HepG2 (cell line): ENCODE measurements around the gene CDHR1. TPM values are rescaled to one million over a fixed set of nuclear protein-coding genes. Genes with fewer than 3 reads are reported as not detected.
"Not testable (repeated sequence)": the region's sequence is repeated elsewhere in the genome, so short reads cannot be mapped to it uniquely, and the experiment has no call there.

Experiments used
- ATAC-seq: fragments of 200-7000 bp; cut with Tn5 transposase; 3 replicates; pipeline ENCODE4 v1.9.1; 2020; ENCODE audit warnings: mild to moderate bottlenecking, moderate library complexity
- BruUV-seq: library from RNA; stranded (reverse); fragments of 400-500 nt; replicated peaks from 2 replicates; lab custom pipeline; 2021; lab: Mats Ljungman, UMichigan
- CTCF ChIA-PET: fragments of 300-600 bp; formaldehyde crosslinking; extraction: SDS; loops from one replicate; lab custom pipeline; 2021; ENCODE audit warnings: low total read pairs, inconsistent platforms, low intra/inter-chr PET ratio; lab: Yijun Ruan, JAX
- POLR2A ChIA-PET: fragments of 350-600 bp; sonication (Branson Sonifier 250); formaldehyde crosslinking; loops from one replicate; lab custom pipeline; 2020; ENCODE audit warnings: antibody characterized with exemption, inconsistent platforms; lab: Yijun Ruan, JAX
- DNase-seq: peaks from one replicate; pipeline ENCODE4 v3.0.0-alpha.2; 2015; ENCODE audit warnings: low spot score
- FAIRE-seq: peaks from 3 replicates; lab custom pipeline; 2011; peaks lifted over from hg19 to GRCh38; lab: Jason Lieb, UNC
- H2AFZ ChIP-seq: one replicate; pipeline ENCODE4 v1.6.1; 2011; ENCODE audit warnings: low read length, inconsistent platforms
- H3K27ac ChIP-seq: fragments of 300-600 bp; 3 replicates; pipeline ENCODE4 v1.8.0; 2011; ENCODE audit warnings: mixed run types, mild to moderate bottlenecking, mixed read lengths, low read length, inconsistent platforms; ENCODE audit not compliant: insufficient read depth; ENCODE audit errors: extremely low read length
- H3K27me3 ChIP-seq, 2 experiments: fragments of 200-600 bp in 1 of 2; 2 replicates in 1 of 2; 3 replicates in 1 of 2; pipeline versions ENCODE4 v1.6.0 to v1.8.0; 2011; ENCODE audit warnings: low read length in 2 of 2, mild to moderate bottlenecking in 2 of 2, moderate library complexity in 2 of 2, inconsistent platforms in 1 of 2; ENCODE audit not compliant: insufficient read depth in 2 of 2, control insufficient read depth in 1 of 2
- H3K36me3 ChIP-seq, 2 experiments: fragments of 200-600 bp in 1 of 2; replicated peaks in 1 of 2; 2 replicates in 1 of 2; 3 replicates in 1 of 2; pipeline versions ENCODE4 v1.5.1 to v1.8.0; 2011; ENCODE audit warnings: low read length in 2 of 2, inconsistent platforms in 1 of 2; ENCODE audit not compliant: insufficient read depth in 2 of 2, control insufficient read depth in 1 of 2
- H3K4me1 ChIP-seq: 2 replicates; pipeline ENCODE4 v1.5.1; 2012; ENCODE audit warnings: low read length, inconsistent platforms; ENCODE audit not compliant: insufficient read depth
- H3K4me2 ChIP-seq: 2 replicates; pipeline ENCODE4 v1.6.0; 2011; ENCODE audit warnings: low read depth, low read length, inconsistent platforms
- H3K4me3 ChIP-seq, 3 experiments: fragments of 200-600 bp in 1 of 3; sonication (generic), shearing (Covaris generic) in 1 of 3; replicated peaks in 1 of 3; 2 replicates each; pipeline ENCODE4 v1.5.1; 2011 to 2016; ENCODE audit warnings: low read length in 3 of 3, inconsistent platforms in 2 of 3, low read depth in 2 of 3, mild to moderate bottlenecking in 2 of 3, control low read depth in 1 of 3, mixed read lengths in 1 of 3; ENCODE audit not compliant: insufficient read depth in 1 of 3
- H3K79me2 ChIP-seq: one replicate; pipeline ENCODE4 v1.6.1; 2011; ENCODE audit warnings: low read length, inconsistent platforms; ENCODE audit not compliant: insufficient read depth
- H3K9ac ChIP-seq: 2 replicates; pipeline ENCODE4 v1.6.0; 2011; ENCODE audit warnings: mild to moderate bottlenecking, low read depth, low read length, inconsistent platforms; ENCODE audit not compliant: insufficient read depth
- H3K9me3 ChIP-seq: 2 replicates; pipeline ENCODE4 v1.5.1; 2012; ENCODE audit warnings: mild to moderate bottlenecking, low read length
- H4K20me1 ChIP-seq: 2 replicates; pipeline ENCODE4 v1.6.0; 2011; ENCODE audit warnings: inconsistent platforms, mild to moderate bottlenecking, low read length, moderate library complexity; ENCODE audit not compliant: insufficient read depth
- ELF3 ChIP-seq: IDR thresholded peaks from 2 replicates; pipeline ENCODE4 v1.6.1; 2016; ENCODE audit warnings: missing genetic modification reagents, missing compliant biosample characterization
- ZNF687 ChIP-seq: sonication (generic); formaldehyde crosslinking; IDR thresholded peaks from 2 replicates; pipeline ENCODE4 v1.5.1; 2020; ENCODE audit warnings: mild to moderate bottlenecking, missing genetic modification reagents, moderate library complexity
- WGBS: methylation state at CpG from one replicate; pipeline ENCODE4 v1.1.6; 2017; ENCODE audit warnings: low lambda C conversion rate; 5-methylcytosine and 5-hydroxymethylcytosine counted together
- in situ Hi-C: cut with HindIII; loops from 2 replicates; pipeline ENCODE4 v1.10.0; 2017; ENCODE audit warnings: low pct_unique_long_range_greater_than_20kb; ENCODE audit not compliant: extremely low pct_ligation_motif_present
- intact Hi-C: fragments of 100-400 bp; cut with micrococcal nuclease; formaldehyde crosslinking; loops from one replicate; pipeline ENCODE4 v1.10.0; 2022; ENCODE audit not compliant: unreplicated experiment
- polyA plus RNA-seq, 8 experiments: library from polyadenylated mRNA; depleted of rRNA in 3 of 8; stranded (reverse) in 7 of 8; unstranded in 1 of 8; fragments of >200 nt; fragmentation: Illumina TruSeq in 4 of 8; extraction: Trizol in 4 of 8; gene quantifications; 2 replicates each; pipeline versions ENCODE4 v1.2.1 to v1.2.3, GENCODE V29; 2011 to 2016; ENCODE audit warnings: low read depth in 4 of 8, missing spikeins in 1 of 8, mixed read lengths in 1 of 8; ENCODE audit not compliant: insufficient read depth in 1 of 8
- total RNA-seq, 5 experiments: library from RNA; depleted of rRNA; stranded (reverse); fragments of >200 nt; fragmentation: Illumina TruSeq; extraction: Trizol; gene quantifications; 2 replicates each; pipeline ENCODE4 v1.2.3, GENCODE V29; 2016; ENCODE audit warnings: low read depth in 1 of 5

Gene CDHR1
- total and polyA plus RNA-seq, 2 of the 13 experiments (the other 11 are each of a cell fraction or from before 2014, with no cell fraction given): 0.04 to 0.09 TPM

- DNase-seq, H3K27me3 ChIP-seq, H3K79me2 ChIP-seq, H3K9ac ChIP-seq, FAIRE-seq, CTCF ChIA-PET, H2AFZ ChIP-seq, intact Hi-C loops, H3K27ac ChIP-seq, H4K20me1 ChIP-seq, H3K36me3 ChIP-seq, POLR2A ChIA-PET, H3K9me3 ChIP-seq, ATAC-seq: not testable (repeated sequence)
- H3K4me2 ChIP-seq: peak overlapping the region; percentile 49; the same call in 1 of the 2 replicates
- peaks cover 18% of the 10 kb centered on the region for H3K4me1 ChIP-seq
- TF ChIP-seq ELF3 (0 out of 2 replicates have a peak, but pooled peaks have one; percentile 17), ZNF687 (peak; percentile 20; the same call in 1 of the 2 replicates)
- TF ChIP-seq, all 625 proteins: peak for 2; not testable (repeated sequence) for 623
- peak overlapping the region in 2 of 3 experiments; percentile 13 to 16; a peak in 2 of 6 replicates for H3K4me3 ChIP-seq
- BruUV-seq, in situ Hi-C loops: not testable (repeated sequence)
- WGBS: 19% methylated on average over 12 of the region's 21 CpGs
These were observed 22.5 kb upstream of the CDHR1 start for GRCh38 chr10:84171700-84172466.
